ENCODE measurements around the gene ANTXR1. TPM values are rescaled to one million over a fixed set of nuclear protein-coding genes. Genes with fewer than 3 reads are reported as not detected.

Gene ANTXR1
- total RNA-seq, 2 experiments from 2014 or later: 0.05 to 0.23 TPM

- no peak overlapping the region for H3K4me3 Mint-ChIP-seq
- H3K36me3 Mint-ChIP-seq (ENCODE audit: low read depth): no peaks in the 10 kb centered on the region
- ChIA-PET POLR2A (no interaction called here), CTCF (no interaction called here)
- H3K27me3 Mint-ChIP-seq: peaks cover 14% of the 10 kb centered on the region
- DNase-seq: no peak
- H3K27ac Mint-ChIP-seq: no peak overlapping the region
- H3K9me3 Mint-ChIP-seq: no peaks in the 10 kb centered on the region
- no peaks in the 10 kb centered on the region for H3K4me1 Mint-ChIP-seq
Observed at GRCh38 chr2:69074918-69075317, 61.9 kb downstream of the ANTXR1 start.

- CTCF ChIA-PET: no interaction called here
Observed at GRCh38 chr2:69075486-69075885, 62.5 kb downstream of the ANTXR1 start.

DNA sequence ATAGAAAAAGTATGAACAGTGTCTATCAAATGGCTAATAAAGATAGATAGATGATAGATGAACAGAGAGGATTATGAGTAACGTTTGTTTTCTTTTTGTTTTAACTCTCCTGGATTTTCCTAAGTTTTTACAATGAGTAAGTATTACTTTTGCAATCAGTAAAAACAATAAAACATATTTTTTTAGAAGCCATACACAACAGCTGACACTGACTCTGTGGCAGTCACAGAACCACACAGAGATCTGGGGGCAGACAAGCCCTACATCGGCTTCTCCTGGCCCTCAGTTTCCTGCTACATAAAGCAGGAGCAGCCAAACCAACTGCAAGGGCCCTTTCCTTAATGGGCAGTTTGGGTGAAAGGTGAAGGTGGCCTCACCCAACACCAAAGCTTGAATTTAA, 63.6 kb downstream of the ANTXR1 start:
- no peak overlapping the region for H3K27ac Mint-ChIP-seq
- ChIA-PET CTCF (no interaction called here), POLR2A (no interaction called here)
- no peak overlapping the region for H3K4me3 Mint-ChIP-seq
- H3K36me3 Mint-ChIP-seq (ENCODE audit: low read depth): no peaks in the 10 kb centered on the region
- peaks cover 19% of the 10 kb centered on the region for H3K27me3 Mint-ChIP-seq
- H3K9me3 Mint-ChIP-seq: no peaks in the 10 kb centered on the region
- H3K4me1 Mint-ChIP-seq: no peaks in the 10 kb centered on the region
- no peak for DNase-seq

More at GRCh38 chr2:69075486-69075885, 62.5 kb downstream of the ANTXR1 start:
- Mint-ChIP-seq H3K27ac (no peak overlapping the region), H3K36me3 (ENCODE audit: low read depth) (no peaks in the 10 kb centered on the region), H3K4me3 (no peak overlapping the region), H3K27me3 (peaks cover 14% of the 10 kb centered on the region), H3K9me3 (no peaks in the 10 kb centered on the region), H3K4me1 (no peaks in the 10 kb centered on the region)
- POLR2A ChIA-PET: no interaction called here
- no peak for DNase-seq

DNA sequence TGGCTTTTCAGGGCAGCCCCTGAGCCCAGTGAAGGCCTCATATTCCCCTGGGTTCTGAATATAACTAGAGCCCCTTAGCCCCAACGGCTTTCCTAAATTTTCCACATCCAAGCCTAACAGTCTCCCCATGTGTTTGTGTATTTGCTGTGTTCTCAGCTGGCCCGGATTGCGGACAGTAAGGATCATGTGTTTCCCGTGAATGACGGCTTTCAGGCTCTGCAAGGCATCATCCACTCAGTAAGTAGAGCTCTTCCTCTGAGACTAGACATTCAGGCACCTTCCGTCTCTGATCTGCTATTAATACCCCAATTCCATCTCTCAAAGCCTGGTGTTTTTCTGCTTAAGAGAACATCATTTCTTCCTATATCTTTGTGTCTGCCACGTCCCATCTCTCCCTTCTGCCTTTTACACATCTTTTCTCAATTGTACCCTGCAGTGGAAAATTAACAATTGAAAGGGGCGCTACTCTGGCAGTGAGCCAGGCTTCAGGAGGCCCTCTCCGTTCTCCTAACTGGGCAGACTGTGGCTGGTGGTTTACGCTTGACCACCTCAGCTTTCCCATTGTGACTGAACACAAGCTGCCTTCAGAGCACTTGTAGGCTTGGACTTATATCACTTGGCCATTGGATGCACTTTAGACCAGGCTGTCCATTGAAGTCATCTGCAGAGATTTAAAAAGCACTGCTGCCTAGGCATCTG, 64.4 kb downstream of the ANTXR1 start:
- H3K9me3 Mint-ChIP-seq: no peaks in the 10 kb centered on the region
- no peaks in the 10 kb centered on the region for H3K36me3 Mint-ChIP-seq (ENCODE audit: low read depth)
- peaks cover 19% of the 10 kb centered on the region for H3K27me3 Mint-ChIP-seq
- no peak overlapping the region for H3K27ac Mint-ChIP-seq
- no peaks in the 10 kb centered on the region for H3K4me1 Mint-ChIP-seq
- H3K4me3 Mint-ChIP-seq: no peak overlapping the region
- CTCF ChIA-PET: no interaction called here
- DNase-seq: no peak
- POLR2A ChIA-PET: no interaction called here

GRCh38 chr2:69080071-69080470, 67.1 kb downstream of the ANTXR1 start:
- ChIA-PET CTCF (interaction anchor here (0.9 to 1.1 kb wide), 2 partner anchors 14 to 37 kb away, joined by 3 read pairs; no protein-coding TSS in a partner anchor), POLR2A (no interaction called here)
- H3K27ac Mint-ChIP-seq: no peak overlapping the region
- DNase-seq: no peak
- no peaks in the 10 kb centered on the region for H3K36me3 Mint-ChIP-seq (ENCODE audit: low read depth)
- H3K4me3 Mint-ChIP-seq: no peak overlapping the region
- no peaks in the 10 kb centered on the region for H3K9me3 Mint-ChIP-seq
- H3K4me1 Mint-ChIP-seq: no peaks in the 10 kb centered on the region
- H3K27me3 Mint-ChIP-seq: peaks cover 23% of the 10 kb centered on the region

DNA sequence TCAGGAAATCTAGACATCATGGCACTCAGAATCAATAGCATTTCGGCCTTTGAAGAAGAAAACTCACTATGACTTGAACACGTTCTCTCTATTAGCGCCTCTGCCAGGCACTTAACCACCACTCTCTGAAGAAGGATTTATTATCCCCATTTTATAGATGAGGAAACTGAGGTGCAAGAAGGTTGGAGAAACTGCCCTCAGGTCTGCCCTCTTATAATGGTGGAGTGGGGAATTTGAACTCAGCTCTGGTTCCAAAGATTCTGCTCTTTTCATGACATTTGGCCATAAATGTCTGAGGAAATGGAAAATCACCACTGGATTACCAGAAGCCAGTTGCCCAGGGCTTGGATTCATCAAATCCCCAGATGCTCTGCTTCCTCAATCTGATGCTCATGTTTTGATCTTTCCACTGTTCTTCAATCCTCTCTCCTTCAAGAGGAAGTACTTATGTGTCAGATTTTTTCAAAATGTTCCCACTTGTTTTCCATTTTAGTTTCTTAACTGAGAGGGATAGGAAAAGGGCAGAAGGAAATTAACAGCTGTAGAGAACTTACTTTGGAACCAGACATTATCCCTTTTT, 68.1 kb downstream of the ANTXR1 start:
- no peaks in the 10 kb centered on the region for H3K4me1 Mint-ChIP-seq
- H3K9me3 Mint-ChIP-seq: no peaks in the 10 kb centered on the region
- POLR2A ChIA-PET: no interaction called here
- no peak overlapping the region for H3K4me3 Mint-ChIP-seq
- no peak for DNase-seq
- H3K27me3 Mint-ChIP-seq: peaks cover 20% of the 10 kb centered on the region
- CTCF ChIA-PET: interaction anchor here (0.9 kb wide), 1 partner anchor 36 kb away, joined by 3 read pairs; no protein-coding TSS in a partner anchor
- no peak overlapping the region for H3K27ac Mint-ChIP-seq
- H3K36me3 Mint-ChIP-seq (ENCODE audit: low read depth): no peaks in the 10 kb centered on the region

GRCh38 chr2:69081757-69082156, 68.8 kb downstream of the ANTXR1 start:
- no peak overlapping the region for H3K27ac Mint-ChIP-seq
- no peaks in the 10 kb centered on the region for H3K9me3 Mint-ChIP-seq
- peaks cover 20% of the 10 kb centered on the region for H3K27me3 Mint-ChIP-seq
- no peak overlapping the region for H3K4me3 Mint-ChIP-seq
- H3K36me3 Mint-ChIP-seq (ENCODE audit: low read depth): no peaks in the 10 kb centered on the region
- no peaks in the 10 kb centered on the region for H3K4me1 Mint-ChIP-seq
- no peak for DNase-seq
- ChIA-PET POLR2A (no interaction called here), CTCF (no interaction called here)

DNA sequence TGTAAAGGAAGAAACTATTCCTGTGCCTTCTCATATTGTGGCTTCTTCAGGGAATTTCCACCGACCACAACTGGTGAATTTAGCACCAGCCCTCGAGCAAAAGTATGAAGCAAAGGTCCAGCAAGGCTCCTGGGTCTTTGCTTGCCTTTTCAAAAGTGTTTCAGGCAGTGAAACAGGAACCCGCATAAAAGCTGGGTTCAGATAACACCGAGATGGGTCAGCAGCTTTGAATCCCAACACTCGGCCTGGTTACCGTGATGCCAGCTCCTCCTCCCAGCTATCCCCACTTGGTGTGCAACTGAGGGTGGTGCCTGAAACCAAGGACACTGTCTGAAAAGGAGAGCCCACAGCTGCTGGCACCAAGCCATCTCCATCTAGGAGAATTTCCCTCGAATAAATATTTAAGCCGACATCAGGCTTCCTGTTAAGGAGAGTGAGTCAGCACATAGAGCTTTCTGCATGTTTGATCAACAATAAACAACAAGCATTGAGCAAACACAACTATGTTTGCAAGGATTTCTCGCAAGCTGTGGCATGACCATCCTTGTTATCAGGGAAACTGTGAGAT, 69.5 kb downstream of the ANTXR1 start:
- H3K4me3 Mint-ChIP-seq: no peak overlapping the region
- POLR2A ChIA-PET: no interaction called here
- CTCF ChIA-PET: no interaction called here
- no peaks in the 10 kb centered on the region for H3K36me3 Mint-ChIP-seq (ENCODE audit: low read depth)
- DNase-seq: no peak
- H3K27ac Mint-ChIP-seq: no peak overlapping the region
- no peaks in the 10 kb centered on the region for H3K4me1 Mint-ChIP-seq
- H3K27me3 Mint-ChIP-seq: peaks cover 24% of the 10 kb centered on the region
- H3K9me3 Mint-ChIP-seq: no peaks in the 10 kb centered on the region

DNA sequence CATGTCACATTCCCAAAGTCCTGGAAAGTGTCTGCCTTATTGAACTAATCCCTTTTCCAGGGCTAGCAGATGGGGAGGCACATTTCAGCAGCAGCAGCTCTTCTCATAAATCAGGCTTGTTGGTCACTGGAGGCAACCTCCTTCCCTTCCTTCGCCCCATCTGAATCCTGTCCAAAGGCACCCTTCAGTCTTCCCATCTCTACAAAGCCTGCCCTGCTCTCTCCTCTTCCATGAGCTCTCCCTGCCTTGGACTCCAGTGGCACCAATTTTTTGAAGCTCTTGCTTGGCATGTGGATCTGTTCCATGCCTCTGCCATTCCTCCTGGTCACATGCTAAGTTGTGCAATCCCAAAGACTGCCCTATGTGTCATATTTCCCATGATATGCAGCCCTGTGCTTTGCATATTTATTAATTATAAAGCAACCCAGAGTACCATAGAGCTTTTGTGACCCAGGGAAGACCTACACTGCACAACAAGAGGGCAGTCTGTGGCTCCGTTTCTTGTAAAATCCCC, 70.3 kb downstream of the ANTXR1 start:
- Mint-ChIP-seq H3K4me1 (no peaks in the 10 kb centered on the region), H3K27ac (no peak overlapping the region), H3K36me3 (ENCODE audit: low read depth) (no peaks in the 10 kb centered on the region), H3K4me3 (no peak overlapping the region), H3K9me3 (no peaks in the 10 kb centered on the region), H3K27me3 (peaks cover 26% of the 10 kb centered on the region)
- CTCF ChIA-PET: interaction anchor here (0.9 kb wide), 1 partner anchor 221 kb away, joined by 3 read pairs; no protein-coding TSS in a partner anchor
- POLR2A ChIA-PET: no interaction called here
- DNase-seq: no peak

DNA sequence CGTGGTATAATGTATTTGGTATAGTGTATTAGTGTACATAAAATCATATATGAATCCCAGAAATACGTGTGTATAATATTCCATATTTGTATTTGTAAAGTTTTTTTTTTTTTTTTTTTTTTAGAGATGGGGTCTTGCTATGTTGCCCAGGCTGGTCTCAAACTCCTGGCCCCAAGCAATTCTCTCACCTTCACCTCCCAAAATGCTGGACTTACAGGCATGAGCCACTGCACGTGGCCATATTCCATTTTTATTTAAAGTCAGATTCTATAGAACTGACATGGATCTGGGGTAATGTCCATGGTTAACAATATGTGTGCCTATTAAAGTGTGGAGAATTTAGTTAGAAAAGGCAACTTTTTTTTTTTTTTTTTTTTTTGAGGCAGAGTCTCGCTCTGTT, 71.5 kb downstream of the ANTXR1 start:
- Mint-ChIP-seq H3K36me3 (ENCODE audit: low read depth) (no peaks in the 10 kb centered on the region), H3K9me3 (no peaks in the 10 kb centered on the region), H3K27me3 (peaks cover 28% of the 10 kb centered on the region), H3K4me1 (no peaks in the 10 kb centered on the region), H3K27ac (no peak overlapping the region), H3K4me3 (no peak overlapping the region)
- no peak for DNase-seq
- ChIA-PET POLR2A (no interaction called here), CTCF (interaction anchor here (0.9 kb wide), 1 partner anchor 220 kb away, joined by 3 read pairs; no protein-coding TSS in a partner anchor)

DNA sequence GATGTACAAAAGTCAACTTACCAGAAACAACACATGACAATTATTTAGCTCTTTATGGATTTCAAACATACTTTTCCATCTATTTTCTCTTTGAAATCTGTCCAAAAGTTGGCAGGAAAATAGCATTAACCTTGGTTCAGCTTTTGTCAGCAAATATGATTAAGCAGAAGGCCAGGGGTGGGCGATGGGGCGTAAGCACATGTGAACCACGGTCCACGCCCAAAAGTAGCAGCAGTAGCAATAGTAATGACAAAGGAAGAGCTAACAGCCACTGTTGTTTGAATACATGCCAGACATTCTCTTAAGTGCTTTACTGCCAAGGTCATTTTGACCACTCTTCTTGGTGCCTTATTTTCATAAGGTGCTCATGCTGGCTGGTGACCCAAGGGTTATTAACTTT, 73.5 kb downstream of the ANTXR1 start:
- no peak for DNase-seq
- Mint-ChIP-seq H3K27me3 (peaks cover 26% of the 10 kb centered on the region), H3K36me3 (ENCODE audit: low read depth) (no peaks in the 10 kb centered on the region), H3K27ac (no peak overlapping the region), H3K4me3 (no peak overlapping the region), H3K9me3 (no peaks in the 10 kb centered on the region), H3K4me1 (no peaks in the 10 kb centered on the region)
- ChIA-PET POLR2A (no interaction called here), CTCF (no interaction called here)

DNA sequence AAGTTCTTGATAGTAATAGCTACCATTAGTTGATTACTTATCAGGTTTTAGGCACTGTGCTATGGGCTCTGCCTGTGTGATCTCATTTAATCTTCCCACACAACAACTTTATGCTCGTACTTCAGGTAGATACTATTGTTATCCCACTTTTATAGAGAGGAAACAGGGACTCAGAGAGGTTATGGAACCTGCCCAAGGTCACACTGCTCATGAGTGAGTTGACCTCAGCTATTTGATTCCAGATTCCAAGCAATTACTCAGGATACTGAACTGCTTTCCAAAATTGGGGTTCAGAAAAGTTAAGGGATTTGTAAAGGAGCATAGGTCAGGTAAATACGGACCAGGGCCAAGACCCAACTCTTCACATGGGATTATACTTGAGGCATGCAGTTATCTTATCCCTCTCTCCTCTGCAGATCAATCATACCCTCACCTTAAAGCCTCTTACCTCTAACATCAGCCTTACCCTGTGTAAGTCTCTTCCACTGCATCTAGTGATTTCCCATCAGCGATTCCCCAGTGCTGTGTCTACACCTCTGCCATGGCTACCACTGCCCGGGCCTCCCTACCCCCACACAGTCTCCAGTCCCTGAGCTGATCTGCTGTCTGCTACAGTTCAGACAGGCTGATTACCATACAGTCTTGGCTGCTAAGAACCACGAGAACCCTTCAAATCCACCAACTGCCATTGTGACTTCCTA, 74.4 kb downstream of the ANTXR1 start:
- CTCF ChIA-PET: no interaction called here
- H3K36me3 Mint-ChIP-seq (ENCODE audit: low read depth): no peaks in the 10 kb centered on the region
- H3K27ac Mint-ChIP-seq: no peak overlapping the region
- H3K4me3 Mint-ChIP-seq: no peak overlapping the region
- H3K4me1 Mint-ChIP-seq: no peaks in the 10 kb centered on the region
- no peak for DNase-seq
- peaks cover 28% of the 10 kb centered on the region for H3K27me3 Mint-ChIP-seq
- H3K9me3 Mint-ChIP-seq: no peaks in the 10 kb centered on the region
- POLR2A ChIA-PET: no interaction called here

GRCh38 chr2:69087912-69088240, 74.9 kb downstream of the ANTXR1 start:
- Mint-ChIP-seq H3K27ac (no peak overlapping the region), H3K4me3 (no peak overlapping the region), H3K9me3 (no peaks in the 10 kb centered on the region), H3K36me3 (ENCODE audit: low read depth) (no peaks in the 10 kb centered on the region), H3K4me1 (no peaks in the 10 kb centered on the region), H3K27me3 (peaks cover 28% of the 10 kb centered on the region)
- ChIA-PET POLR2A (no interaction called here), CTCF (no interaction called here)
- no peak for DNase-seq
